ENCODE measurements around the gene PPTC7.
"Not testable (repeated sequence)": the region's sequence is repeated elsewhere in the genome, so short reads cannot be mapped to it uniquely, and the experiment has no call there.

PPTC7 gene, protein sequence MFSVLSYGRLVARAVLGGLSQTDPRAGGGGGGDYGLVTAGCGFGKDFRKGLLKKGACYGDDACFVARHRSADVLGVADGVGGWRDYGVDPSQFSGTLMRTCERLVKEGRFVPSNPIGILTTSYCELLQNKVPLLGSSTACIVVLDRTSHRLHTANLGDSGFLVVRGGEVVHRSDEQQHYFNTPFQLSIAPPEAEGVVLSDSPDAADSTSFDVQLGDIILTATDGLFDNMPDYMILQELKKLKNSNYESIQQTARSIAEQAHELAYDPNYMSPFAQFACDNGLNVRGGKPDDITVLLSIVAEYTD

DNA sequence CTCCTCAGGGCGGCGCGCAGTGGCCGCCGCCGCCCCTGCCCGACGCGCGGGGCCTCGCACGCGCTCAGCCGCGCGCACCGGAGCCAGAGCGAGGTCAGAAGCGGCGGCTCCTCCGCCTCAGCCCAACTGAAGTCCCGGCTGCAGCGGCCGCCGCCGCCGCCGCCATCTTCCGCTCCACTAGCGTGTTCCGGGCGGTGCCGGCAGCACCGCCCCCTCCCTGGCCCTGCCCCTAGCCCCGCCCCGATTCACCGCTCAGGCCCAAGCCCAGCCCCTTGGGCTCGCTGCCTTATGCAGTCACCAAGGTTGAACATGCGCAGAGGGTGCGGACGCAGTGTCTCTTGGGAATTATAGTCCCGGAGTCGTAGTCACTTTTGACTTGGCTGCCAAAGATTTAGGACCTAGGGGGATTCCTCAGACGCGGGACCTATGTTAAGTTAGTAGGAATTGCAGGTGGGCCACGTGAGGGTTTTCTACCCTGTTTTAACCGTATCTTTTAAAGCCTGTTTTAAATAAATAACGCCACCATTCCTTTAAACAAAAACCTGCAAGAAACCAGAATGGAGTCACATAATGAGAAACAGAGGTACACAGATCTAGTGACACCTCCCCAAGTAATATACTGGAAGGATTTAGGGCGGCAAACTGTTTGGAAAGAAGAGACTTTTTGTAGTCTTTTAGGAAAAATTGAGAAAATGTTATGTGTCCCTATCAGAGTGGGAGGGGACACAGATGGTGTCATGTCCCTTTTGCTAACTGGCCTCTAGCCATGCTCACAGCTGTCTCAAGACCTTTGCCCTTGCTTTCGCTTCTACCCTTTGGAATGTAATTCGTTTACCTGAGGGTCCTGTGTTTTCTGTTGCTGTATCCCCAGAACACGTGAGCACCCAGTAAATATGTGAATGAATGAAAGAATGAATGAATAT, at the start of gene PPTC7:
PPTC7 (minus strand) TSS at position 182 of the 923 bp plus-strand sequence. CDS start 287 bp downstream, outside the sequence.
- peak; percentile 57 for DNase-seq

DNA sequence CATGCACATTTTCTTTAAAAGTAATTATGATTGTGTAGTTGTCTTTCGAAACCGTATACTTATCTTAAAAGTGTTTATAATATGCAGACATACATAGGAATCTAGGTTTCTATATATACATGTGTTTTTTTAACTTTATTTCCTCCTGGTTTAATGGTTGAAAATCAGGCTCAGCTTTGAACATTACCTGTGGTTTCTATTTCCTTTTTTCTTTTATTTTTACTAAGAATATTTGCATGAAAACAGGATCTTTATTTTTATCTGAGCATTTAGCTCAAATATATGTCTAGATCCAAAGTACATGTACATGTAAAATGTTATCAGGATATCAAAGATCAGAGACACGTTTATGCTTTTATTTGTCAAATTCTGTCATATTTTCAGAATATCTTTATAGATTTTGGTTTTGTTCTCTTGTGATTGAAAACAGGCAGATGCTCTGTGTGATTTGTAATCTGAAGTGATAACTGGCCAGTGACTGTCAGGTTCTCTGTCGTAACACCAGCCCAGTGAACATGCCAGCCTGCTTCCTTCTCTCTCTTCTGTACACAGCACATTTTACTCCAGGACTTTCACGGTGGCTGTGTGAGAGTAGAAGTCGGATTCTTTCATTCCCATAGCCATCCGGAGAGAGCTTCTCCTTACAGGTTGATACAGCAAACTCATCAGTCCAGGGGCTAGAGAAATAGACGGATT, 44.5 kb upstream of the PPTC7 start:
- DNase-seq = no peak

DNA sequence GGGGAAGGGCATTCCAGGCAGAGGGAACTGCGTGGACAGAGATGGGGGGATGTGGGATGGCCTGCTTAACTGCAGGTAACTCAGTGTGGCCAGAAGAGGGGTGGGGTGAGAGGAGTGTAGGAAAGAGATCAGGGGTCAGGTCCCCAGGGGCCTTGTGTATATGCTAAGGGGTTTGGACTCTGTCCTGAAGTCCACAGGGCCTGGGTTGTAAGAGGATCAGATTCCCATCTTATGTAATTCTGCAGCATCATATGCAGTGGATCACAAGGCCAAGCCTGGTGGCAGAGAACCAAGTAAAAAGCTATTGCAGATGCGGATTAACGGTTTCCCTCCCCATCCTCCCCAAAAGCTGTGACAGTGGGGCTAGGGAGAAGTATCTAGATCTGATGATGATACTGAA, 39.5 kb upstream of the PPTC7 start:
- no peak for DNase-seq

DNA sequence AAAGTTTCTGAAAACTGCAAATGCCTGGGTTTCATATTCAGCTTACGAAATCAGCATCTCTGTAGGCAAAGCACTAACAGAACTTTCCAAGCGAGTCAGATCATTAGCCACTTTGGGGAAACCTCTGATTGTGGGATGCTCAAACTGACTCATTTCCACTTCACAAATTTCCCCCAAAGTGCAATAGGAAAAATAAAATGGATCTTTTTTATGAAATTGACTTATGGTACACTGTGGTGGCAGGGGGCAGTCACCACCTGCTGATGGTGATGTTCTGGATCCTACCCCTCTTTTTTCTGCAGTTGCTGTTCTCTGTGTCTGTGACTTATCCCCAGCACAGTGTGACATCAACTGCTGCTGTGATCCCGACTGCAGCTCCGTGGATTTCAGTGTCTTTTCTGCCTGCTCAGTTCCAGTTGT, 36.4 kb upstream of the PPTC7 start:
- DNase-seq = no peak

DNA sequence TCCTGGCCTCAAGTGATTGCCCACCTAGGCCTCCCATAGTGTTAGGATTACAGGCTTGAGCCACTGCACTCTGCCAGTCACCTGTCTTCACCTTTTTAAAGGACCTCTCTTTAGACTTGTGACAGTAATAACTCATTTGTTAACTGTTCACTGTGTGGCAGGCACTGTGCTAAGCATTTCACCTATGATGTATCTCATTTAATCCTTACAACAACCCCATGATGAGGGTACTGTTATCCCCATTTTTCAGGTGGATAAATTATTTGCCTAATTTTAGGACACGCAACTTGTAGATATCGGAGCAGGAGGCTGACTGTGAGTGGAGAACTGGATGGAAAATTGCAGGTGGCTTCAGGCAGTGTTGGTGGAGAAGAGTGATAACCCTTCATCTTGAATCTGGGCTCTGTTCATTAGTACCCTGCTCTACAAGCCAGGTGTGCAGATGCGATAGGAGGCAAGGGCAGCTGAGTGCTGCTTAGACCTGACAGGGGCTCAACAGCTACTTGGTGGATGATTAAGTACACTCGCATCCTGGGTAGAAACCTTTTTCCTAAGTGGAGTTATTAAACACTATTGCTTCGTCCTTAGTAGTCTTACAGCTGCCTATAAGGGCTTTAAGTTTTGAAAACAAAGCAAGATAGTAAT, 33.5 kb upstream of the PPTC7 start:
- no peak for DNase-seq

DNA sequence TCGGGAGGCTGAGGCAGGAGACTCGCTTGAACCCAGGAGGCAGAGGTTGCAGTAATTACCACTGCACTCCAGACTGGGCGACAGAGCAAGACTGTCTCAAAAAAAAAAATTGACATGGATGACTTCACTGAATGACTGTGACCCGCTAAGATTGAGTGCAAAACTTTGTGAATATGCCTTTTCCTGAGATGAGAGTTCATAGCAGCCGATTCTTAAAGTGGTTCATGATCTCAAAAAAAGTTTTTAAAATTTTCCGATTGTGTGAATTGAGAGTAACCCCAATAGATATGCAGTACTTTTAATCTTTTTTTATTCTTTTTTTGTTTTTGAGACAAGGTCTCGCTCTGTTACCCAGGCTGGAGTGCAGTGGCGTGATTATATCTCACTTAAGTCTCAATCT, 32.1 kb upstream of the PPTC7 start:
- DNase-seq = no peak

DNA sequence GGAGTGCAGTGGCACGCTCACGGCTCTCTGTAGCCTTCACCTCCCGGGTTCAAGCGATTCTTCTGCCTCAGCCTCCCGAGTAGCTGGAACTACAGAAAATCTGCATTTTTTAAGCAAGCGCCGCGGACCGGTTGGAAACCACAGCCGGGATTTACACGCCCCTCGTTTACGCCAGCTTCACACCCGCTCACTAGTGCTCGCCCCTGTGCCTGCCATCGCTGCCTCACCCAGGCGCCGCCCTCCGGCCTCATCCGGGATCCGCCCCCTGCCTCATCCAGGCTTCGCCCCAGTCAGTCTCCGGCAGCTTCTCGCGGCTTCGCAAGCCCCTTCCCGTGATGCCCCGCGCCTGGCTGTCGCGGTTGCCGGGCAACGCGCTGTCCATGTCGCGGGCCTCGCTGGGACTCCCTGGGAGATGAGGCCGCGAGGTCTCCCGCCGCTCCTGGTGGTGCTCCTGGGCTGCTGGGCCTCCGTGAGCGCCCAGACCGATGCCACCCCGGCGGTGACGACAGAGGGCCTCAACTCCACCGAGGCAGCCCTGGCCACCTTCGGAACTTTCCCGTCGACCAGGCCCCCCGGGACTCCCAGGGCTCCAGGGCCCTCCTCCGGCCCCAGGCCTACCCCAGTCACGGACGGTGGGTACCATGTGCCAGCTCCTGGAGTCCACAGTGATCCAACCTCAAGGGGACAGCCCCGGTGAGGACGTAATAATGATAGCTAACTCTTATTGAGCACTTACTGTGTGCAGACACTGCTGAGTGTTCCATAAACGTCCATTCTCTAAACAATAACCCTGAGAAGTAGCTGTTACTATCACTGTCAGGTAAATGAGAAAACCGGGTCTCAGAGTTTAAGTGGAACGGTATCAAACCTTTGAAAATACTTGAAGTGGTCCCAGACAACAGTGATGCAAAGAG, 30.9 kb upstream of the PPTC7 start, which contains the start of gene TCTN1:
TCTN1 (plus strand) TSS at position 359 of the 914 bp plus-strand sequence; CDS start at position 413, 54 bp downstream.
- peak; percentile 81 for DNase-seq

DNA sequence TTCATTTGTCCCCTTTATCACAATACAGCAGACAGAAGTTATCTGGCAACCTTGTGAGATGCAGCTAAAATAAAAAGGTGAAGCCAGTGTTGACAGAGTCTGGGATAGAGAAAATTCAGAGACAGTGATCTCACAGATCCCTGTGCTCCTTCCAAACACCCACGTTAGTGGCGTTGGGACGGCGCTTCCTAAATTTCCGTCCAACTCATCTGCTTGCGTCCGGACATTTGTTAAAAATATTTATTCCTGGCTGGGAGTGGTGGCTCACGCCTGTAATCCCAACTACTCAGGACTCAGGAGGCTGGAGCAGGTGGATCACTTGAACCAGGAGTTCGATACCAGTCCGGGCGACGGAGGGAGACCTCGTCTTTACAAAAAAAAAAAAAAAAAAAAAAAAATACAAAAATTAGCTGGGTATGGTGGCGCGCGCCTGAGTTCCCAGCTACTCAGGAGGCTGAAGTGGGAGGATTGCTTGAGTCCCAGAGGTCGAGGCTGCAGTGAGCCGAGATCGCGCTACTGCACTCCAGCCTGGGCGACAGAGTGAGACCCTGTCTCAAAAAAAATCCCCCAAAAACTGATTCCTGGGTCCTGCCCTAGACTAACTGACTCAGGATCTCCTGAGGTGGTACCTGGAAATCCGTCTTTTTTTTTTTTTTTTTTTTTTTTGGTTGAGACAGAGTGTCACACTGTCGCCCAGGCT, 30.1 kb upstream of the PPTC7 start:
- no peak for DNase-seq

DNA sequence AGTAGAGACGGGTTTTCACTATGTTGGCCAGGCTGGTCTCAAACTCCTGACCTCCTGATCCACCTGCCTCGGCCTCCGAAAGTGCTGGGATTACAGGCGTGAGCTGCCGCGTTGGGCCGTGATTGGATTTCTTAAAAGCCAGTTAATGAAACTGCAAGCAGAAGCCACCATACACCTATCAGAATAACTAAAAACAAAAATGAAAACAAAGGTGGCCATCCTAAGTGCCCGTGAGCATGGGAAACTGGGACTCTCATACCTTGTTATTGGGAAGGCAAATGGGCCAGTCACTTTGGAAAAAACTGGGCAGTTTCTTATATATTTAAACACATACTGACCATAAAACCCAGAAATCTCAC, 23.1 kb upstream of the PPTC7 start:
- no peak for DNase-seq

DNA sequence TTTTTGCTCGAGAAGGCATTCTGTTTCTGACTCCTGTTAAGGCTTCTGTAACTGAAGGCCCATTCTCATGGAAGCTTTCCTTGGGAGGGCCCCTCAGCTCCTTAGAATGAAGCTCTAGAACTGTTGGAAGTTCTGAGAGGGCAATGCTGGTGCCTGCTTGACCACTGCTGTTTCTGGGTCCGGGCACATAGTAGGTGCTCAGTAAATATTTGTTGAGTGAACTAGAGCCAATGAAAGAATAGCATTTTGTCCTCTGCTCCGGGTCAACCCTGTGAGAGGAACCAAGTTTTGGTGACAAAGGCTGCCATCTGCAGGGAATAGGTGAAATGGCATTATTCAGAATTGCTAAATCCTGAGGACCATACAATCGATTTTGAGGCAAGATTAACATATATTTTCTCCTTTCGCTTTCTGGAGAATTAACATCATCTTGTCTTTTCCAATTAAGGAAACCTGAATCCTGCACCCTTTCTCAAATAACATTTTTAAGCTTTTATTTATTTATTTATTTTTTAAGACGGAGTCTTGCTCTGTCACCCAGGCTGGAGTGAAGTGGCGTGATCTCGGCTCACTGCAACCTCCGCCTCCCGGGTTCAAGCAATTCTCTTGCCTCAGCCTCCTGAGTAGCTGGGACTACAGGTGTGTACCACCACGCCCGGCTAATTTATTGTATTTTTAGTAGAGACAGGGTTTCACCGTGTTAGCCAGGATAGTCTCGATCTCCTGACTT, 19.1 kb upstream of the PPTC7 start:
- not testable (repeated sequence) for DNase-seq

DNA sequence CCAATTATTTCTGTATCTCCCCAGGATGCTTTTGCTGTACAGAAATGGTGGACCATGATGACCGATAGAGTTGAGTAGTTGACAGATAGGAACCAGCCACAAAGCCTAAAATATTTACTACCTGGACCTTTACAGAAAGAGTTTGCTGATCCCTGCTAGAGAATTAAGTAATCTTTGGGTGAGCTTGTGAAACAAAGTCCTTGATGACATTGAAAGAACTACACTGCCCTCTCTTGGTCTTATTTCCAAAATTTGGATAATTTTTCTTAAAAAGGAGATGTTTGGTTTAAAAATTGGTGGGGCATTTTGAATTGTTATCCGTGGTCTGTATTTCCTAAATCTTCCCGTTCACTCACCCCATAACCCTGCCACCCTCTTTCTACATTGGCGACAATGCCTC, 17.1 kb upstream of the PPTC7 start:
- no peak for DNase-seq

DNA sequence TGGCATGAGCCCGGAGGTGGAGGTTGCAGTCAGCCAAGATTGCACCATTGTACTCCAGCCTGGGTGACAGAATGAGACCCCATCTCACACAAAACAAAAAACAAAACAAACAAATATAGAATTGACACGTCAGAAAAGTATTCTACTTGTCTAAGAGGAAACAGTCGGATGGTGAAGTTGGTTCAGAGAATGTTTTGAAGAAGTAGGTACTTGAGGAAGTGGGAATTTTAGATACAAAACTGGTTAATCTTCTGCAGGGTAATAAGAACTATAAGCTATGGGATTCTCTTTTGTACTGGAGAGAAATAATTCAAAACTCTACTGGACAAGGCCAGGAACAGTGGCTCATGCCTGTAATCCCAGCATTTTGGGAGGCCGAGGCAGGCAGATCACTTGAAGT, 16.2 kb upstream of the PPTC7 start:
- no peak for DNase-seq

DNA sequence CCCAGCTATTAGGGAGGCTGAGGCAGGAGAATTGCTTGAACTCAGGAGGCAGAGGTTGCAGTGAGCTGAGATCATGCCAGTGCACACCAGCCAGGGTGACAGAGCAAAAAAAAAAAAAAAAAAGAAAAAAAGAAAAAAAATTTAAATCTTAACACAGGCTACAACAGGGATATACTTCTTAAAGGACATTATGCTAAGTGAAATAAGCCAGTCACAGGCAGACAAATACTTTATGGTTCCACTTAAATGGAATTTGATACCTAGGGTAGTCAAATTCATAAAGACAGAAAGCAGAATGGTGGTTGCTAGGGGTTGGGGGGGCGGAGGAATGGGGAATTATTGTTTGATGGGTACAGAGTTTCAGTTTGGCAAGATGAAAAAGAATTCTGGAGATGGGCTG, 14.8 kb upstream of the PPTC7 start:
- no peak for DNase-seq

DNA sequence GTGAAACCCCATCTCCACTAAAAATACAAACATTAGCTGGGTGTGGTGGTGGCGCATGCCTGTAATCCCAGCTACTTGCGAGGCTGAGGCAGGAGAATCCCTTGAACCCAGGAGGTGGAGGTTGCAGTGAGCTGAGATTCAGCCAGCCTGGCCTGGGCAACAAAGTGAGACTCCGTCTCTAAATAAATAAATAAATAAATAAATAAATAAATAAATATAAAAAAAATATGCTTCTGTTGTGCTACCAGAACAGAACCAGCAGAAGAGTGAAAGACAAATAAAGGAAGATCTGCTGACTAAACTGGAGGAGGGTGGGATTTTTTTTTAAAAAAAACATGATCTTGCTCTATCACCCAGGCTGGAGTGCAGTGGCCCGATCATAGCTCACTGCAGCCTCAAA, 9.8 kb upstream of the PPTC7 start:
- DNase-seq = not testable (repeated sequence)

DNA sequence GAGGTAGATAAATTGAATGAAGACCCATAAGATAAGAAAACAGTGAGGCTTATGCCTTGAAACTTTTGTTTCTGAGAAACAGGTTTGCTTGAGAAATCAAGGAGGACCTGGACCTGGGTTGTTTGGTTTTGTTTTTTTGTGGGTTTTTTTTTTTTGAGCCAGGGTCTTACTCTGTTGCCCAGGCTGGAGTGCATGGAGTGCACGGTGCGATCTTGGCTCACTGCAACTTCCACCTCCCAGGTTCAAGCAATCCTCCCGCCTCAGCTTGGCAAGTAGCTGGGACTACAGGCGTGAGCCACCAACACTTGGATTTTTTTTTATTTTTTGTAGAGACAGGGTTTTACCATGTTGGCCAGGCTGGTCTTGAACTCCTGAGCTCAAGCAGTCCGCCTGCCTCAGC, 9.0 kb upstream of the PPTC7 start:
- DNase-seq = no peak

DNA sequence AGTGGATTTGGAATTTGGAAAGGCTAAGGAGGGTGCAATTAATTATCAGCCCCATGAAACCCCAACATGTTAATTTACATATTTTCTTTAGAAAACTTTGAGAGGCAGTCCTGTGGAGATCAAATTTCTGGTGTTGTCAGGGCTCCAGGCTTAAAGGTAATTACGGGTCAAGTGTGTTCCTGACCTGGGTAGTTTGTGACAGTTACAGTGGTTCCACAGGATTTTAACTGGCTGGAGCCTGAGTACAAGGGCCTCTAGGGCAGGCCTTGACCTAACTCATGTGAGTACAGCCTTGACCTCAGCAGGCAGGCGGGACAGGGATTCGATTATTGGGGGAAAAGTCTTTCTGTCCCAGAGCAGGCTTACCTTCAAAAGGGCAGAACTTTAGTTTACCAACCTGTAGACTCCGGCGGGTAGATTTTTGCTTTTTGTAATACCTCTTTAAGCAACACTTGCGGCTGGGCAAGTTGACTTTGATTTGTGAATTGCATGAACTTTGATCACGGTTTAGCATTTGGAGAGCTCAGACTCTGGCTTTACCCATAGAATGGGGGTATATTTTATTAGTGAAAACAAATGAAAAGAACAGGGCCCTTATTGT, 8.4 kb upstream of the PPTC7 start:
- DNase-seq = no peak

DNA sequence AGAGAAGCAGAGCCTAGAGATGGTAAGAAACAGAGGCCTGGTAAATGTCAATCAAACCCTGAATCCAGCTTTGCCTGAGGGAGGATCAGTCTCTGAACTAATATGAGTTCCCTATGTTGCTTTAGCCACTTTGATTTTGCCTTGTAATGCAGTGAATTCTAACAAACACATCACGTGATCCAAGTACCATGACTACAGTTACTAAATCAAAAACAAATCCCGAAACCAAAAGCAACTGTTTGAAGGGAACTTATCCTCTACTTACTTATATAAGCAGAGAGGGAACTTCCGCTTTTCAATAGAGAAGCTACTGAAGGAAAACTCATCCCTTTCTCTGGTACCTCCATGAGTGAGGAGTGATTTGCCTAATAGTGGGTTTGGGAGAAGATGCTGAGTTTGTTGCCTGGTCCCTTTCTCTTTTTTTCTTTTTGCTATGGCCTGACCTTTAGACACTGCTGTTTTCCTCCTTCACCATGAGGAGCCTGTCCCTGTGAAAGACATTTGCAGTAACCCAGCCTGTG, 7.7 kb upstream of the PPTC7 start:
- DNase-seq = peak; percentile 93

DNA sequence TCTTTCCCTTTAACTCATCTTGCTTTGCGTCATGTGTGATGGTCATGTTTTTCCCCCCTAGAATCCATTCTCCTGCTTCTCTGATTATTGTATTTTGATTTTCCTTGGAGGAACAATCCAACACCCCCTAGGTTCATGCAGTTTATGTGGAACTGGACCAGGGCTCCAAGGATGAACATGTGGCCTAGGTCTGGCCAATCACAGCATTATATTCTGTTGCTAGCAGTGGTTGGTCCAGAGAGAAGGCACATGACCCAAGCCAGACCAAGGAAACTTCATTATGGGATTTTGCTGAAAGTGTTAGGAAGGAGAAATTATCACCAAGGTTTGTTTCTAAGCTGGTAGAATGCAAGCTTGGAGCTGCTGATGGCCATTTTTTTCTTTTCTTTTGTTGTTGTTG, 6.9 kb upstream of the PPTC7 start:
- no peak for DNase-seq

DNA sequence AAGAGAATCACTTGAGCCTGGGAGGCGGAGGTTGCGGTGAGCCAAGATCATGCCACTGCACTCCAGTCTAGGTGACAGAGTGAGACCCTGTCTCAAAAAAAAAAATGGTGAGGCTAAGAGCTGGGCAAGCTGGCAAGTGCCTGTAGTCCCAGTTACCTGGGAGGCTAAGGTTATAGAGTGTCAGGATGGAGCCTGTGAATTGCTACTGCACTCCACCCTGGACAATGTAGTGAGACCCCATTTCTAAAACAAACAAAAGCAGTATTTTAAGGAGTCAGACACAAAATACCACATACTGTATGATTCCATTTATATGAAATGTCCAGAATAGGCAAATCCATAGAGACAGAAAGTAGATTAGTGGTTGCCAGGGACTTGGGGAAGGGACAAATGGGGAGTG, 4.0 kb upstream of the PPTC7 start:
- not testable (repeated sequence) for DNase-seq
